HCT116 (cell line): ENCODE data around the gene LCP1. TPM values are rescaled to one million over a fixed set of nuclear protein-coding genes. Genes with fewer than 3 reads are reported as not detected.

ENCODE experiments used
- ATAC-seq: fragments of 200-7000 bp; cut with Tn5 transposase; 2 replicates; pipeline ENCODE4 v1.9.1; 2020; ENCODE audit warnings: mild to moderate bottlenecking, moderate library complexity
- BruUV-seq: library from RNA; stranded (reverse); fragments of 400-500 nt; replicated peaks from 2 replicates; lab custom pipeline; 2021; lab: Mats Ljungman, UMichigan
- CTCF ChIA-PET: fragments of 300-600 bp; sonication (Branson Sonifier 250); formaldehyde crosslinking; loops from one replicate; lab custom pipeline; 2021; ENCODE audit warnings: antibody characterized with exemption; lab: Charles Lee
- POLR2A ChIA-PET: fragments of 300-600, 350-600 bp; sonication (Branson Sonifier 250); formaldehyde crosslinking; loops from one replicate; lab custom pipeline; 2021; ENCODE audit warnings: antibody characterized with exemption; lab: Charles Lee
- RAD21 ChIA-PET, 2 experiments: fragments of 300-600 bp; sonication (Branson Sonifier 250); formaldehyde crosslinking; loops; one replicate each; lab custom pipeline; 2023; ENCODE audit warnings: low total read pairs in 2 of 2; ENCODE audit not compliant: uncharacterized antibody in 2 of 2, unreplicated experiment in 2 of 2, low non-redundant PET in 1 of 2; lab: Charles Lee
- DNase-seq: peaks from one replicate; pipeline ENCODE4 v3.0.0-alpha.2; 2010; ENCODE audit warnings: low read depth, low spot score
- H2AFZ ChIP-seq: fragments of 200-600 bp; shearing (Covaris generic), sonication (generic); 2 replicates; pipeline ENCODE4 v1.6.1; 2017; ENCODE audit warnings: low read depth, mixed run types, mixed read lengths, antibody characterized with exemption, low read length; ENCODE audit not compliant: poor library complexity, severe bottlenecking
- H3K27ac ChIP-seq: 2 replicates; pipeline ENCODE4 v1.5.1; 2012; ENCODE audit warnings: low read depth, low read length
- H3K27me3 ChIP-seq: fragments of 200-600 bp; sonication (generic); 2 replicates; pipeline ENCODE4 v1.6.1; 2016; ENCODE audit warnings: mixed run types, low read length, mixed read lengths; ENCODE audit not compliant: insufficient read depth
- H3K36me3 ChIP-seq, 2 experiments: fragments of 200-500 bp in 1 of 2; fragments of 200-600 bp in 1 of 2; sonication (Bioruptor generic) in 1 of 2; sonication (generic) in 1 of 2; 2 replicates each; pipeline versions ENCODE4 v1.5.1 to v1.6.1; 2014 to 2016; ENCODE audit warnings: low read length in 2 of 2, inconsistent platforms in 1 of 2, mixed read lengths in 1 of 2, mixed run types in 1 of 2; ENCODE audit not compliant: insufficient read depth in 2 of 2, control insufficient read depth in 1 of 2
- H3K4me1 ChIP-seq, 2 experiments: fragments of 200-600 bp in 1 of 2; sonication (generic) in 1 of 2; 2 replicates each; pipeline versions ENCODE4 v1.5.1 to v1.6.1; 2012 to 2017; ENCODE audit warnings: low read length in 2 of 2, inconsistent platforms in 1 of 2, mild to moderate bottlenecking in 1 of 2, mixed read lengths in 1 of 2, mixed run types in 1 of 2, moderate library complexity in 1 of 2; ENCODE audit not compliant: insufficient read depth in 2 of 2, control insufficient read depth in 1 of 2
- H3K4me2 ChIP-seq: fragments of 200-600 bp; sonication (generic); 2 replicates; pipeline ENCODE4 v1.6.1; 2017; ENCODE audit warnings: mixed run types, low read length, mixed read lengths
- H3K4me3 ChIP-seq, 2 experiments: fragments of 200-600 bp in 1 of 2; sonication (generic) in 1 of 2; replicated peaks in 1 of 2; 2 replicates each; pipeline ENCODE4 v1.5.1; 2011 to 2016; ENCODE audit warnings: low read length in 2 of 2, control low read depth in 1 of 2, low read depth in 1 of 2, mild to moderate bottlenecking in 1 of 2, mixed read lengths in 1 of 2, mixed run types in 1 of 2
- H3K79me2 ChIP-seq: fragments of 200-600 bp; sonication (generic); 2 replicates; pipeline ENCODE4 v1.6.1; 2017; ENCODE audit warnings: mild to moderate bottlenecking, mixed run types, low read length, moderate library complexity, mixed read lengths; ENCODE audit not compliant: insufficient read depth
- H3K9ac ChIP-seq: fragments of 200-600 bp; sonication (generic); 2 replicates; pipeline ENCODE4 v1.6.1; 2016; ENCODE audit warnings: low read length, mixed read lengths
- H3K9me2 ChIP-seq: fragments of 200-600 bp; sonication (generic), shearing (Covaris generic); 2 replicates; pipeline ENCODE4 v1.6.1; 2017; ENCODE audit warnings: mixed run types, mild to moderate bottlenecking, moderate library complexity; ENCODE audit not compliant: insufficient read depth
- H3K9me3 ChIP-seq, 2 experiments: fragments of 200-500 bp in 1 of 2; fragments of 200-600 bp in 1 of 2; sonication (Bioruptor generic) in 1 of 2; sonication (generic) in 1 of 2; 2 replicates each; pipeline ENCODE4 v1.6.1; 2014 to 2017; ENCODE audit warnings: low read length in 2 of 2, mixed read lengths in 2 of 2, inconsistent platforms in 1 of 2, low read depth in 1 of 2, mild to moderate bottlenecking in 1 of 2, mixed run types in 1 of 2, moderate library complexity in 1 of 2; ENCODE audit not compliant: control insufficient read depth in 1 of 2, insufficient read depth in 1 of 2
- H4K20me1 ChIP-seq: fragments of 200-600 bp; sonication (generic), shearing (Covaris generic); 2 replicates; pipeline ENCODE4 v1.6.1; 2017; ENCODE audit warnings: mixed run types, mild to moderate bottlenecking, moderate library complexity; ENCODE audit not compliant: insufficient read depth
- ATF3 ChIP-seq: IDR thresholded peaks from 2 replicates; pipeline ENCODE4 v1.6.1; 2012
- CTCF ChIP-seq, 3 experiments: fragments of 200-600 bp in 1 of 3; sonication (generic) in 1 of 3; IDR thresholded peaks in 2 of 3; conservative IDR thresholded peaks in 1 of 3; 2 replicates each; pipeline ENCODE4 v1.5.1; 2012 to 2017; ENCODE audit warnings: low read depth in 2 of 3, low read length in 2 of 3, antibody characterized with exemption in 1 of 3, borderline replicate concordance in 1 of 3, control low read depth in 1 of 3, mild to moderate bottlenecking in 1 of 3, mixed read lengths in 1 of 3, mixed run types in 1 of 3, moderate library complexity in 1 of 3; ENCODE audit not compliant: insufficient read depth in 1 of 3
- EGR1 ChIP-seq: IDR thresholded peaks from 2 replicates; pipeline ENCODE4 v1.6.1; 2012; ENCODE audit warnings: low read depth
- ELF1 ChIP-seq: IDR thresholded peaks from 2 replicates; pipeline ENCODE4 v1.6.1; 2012; ENCODE audit warnings: low read depth, borderline replicate concordance
- FOSL1 ChIP-seq: IDR thresholded peaks from 2 replicates; pipeline ENCODE4 v1.6.1; 2012; ENCODE audit warnings: low read depth
- JUND ChIP-seq: IDR thresholded peaks from 2 replicates; pipeline ENCODE4 v1.6.1; 2012
- POLR2AphosphoS5 ChIP-seq: IDR thresholded peaks from 2 replicates; pipeline ENCODE4 v1.6.1; 2011; ENCODE audit warnings: mild to moderate bottlenecking, low read depth, low read length, moderate library complexity
- SP1 ChIP-seq: IDR thresholded peaks from 2 replicates; pipeline ENCODE4 v1.6.1; 2012; ENCODE audit warnings: low read depth
- ZBTB33 ChIP-seq: IDR thresholded peaks from 2 replicates; pipeline ENCODE4 v1.6.1; 2011; ENCODE audit warnings: mild to moderate bottlenecking, low read length, moderate library complexity; ENCODE audit not compliant: insufficient replicate concordance; ENCODE audit errors: extremely low read depth
- ZFX ChIP-seq: fragments of 450-650 bp; IDR thresholded peaks from 2 replicates; pipeline ENCODE4 v1.6.1; 2017
- ZNF274 ChIP-seq: fragments of 200-500 bp; sonication (Bioruptor generic); IDR thresholded peaks from 2 replicates; pipeline ENCODE4 v1.6.1; 2014; ENCODE audit warnings: mild to moderate bottlenecking, low read depth, low read length, inconsistent platforms
- intact Hi-C: fragments of 100-400 bp; cut with micrococcal nuclease; formaldehyde crosslinking; loops from 2 replicates; pipeline ENCODE4 v1.10.0; 2022
- total RNA-seq: library from RNA; stranded (reverse); gene quantifications from one replicate; pipeline ENCODE4 v1.2.1, GENCODE V29; 2021; ENCODE audit not compliant: unreplicated experiment

LCP1 gene
- total RNA-seq, 1 experiment from 2014 or later = 2.2 TPM

DNA sequence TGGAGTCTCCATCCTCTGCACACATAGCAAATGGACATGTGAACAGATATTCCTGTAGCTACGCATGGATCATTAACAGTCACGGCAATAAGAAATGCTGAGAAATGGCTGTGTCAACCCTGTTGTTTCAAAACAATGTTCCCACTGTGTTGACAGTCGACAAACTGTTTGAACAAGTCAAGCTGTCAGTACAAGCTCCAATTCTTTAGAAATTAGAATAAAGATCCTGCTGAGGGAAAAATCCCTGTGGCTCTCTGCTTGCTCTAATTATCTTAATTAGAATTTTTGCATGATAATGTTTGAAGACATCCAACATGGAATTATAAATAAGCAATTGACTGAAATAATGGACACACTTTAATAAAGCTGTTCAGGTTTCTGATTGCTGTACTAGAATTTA is 39.2 kb downstream of the LCP1 start:
- ChIA-PET RAD21 (no interaction called here), CTCF (interaction anchor here (1.6 to 2.2 kb wide), 2 partner anchors 17 kb away, joined by 8 to 9 read pairs; no protein-coding TSS in a partner anchor), POLR2A (no interaction called here)
- Histone ChIP-seq H3K9me2 (no peaks in the 10 kb centered on the region), H3K27ac (no peak overlapping the region), H3K36me3 (no peaks in the 10 kb centered on the region), H3K4me3 (no peak overlapping the region), H3K4me2 (no peak overlapping the region), H3K79me2 (no peaks in the 10 kb centered on the region), H2AFZ (no peak overlapping the region), H3K9me3 (no peaks in the 10 kb centered on the region), H3K9ac (no peak overlapping the region), H4K20me1 (no peaks in the 10 kb centered on the region), H3K4me1 (no peaks in the 10 kb centered on the region), H3K27me3 (peaks cover 2% of the 10 kb centered on the region; the same call in 1 of the 2 replicates)
- ATAC-seq (no peak), DNase-seq (no peak)
- BruUV-seq = no TSS peak
- intact Hi-C loops = no loop called here
- TF ChIP-seq ZNF274 = no peak
- no peak for TF ChIP-seq SP1
- TF ChIP-seq ATF3 = no peak
- no peak for TF ChIP-seq ELF1
- no peak for TF ChIP-seq FOSL1
- TF ChIP-seq CTCF (IDR thresholded peaks at IDR 0.05 in 2 of 3, conservative IDR thresholded peaks at IDR 0.05 in 1 of 3; ENCODE audit: borderline replicate concordance in 1 of 3, insufficient read depth in 1 of 3, low read depth in 2 of 3, low read length in 2 of 3) = no peak
- TF ChIP-seq ZFX = no peak
- TF ChIP-seq POLR2AphosphoS5 = no peak
- no peak for TF ChIP-seq ZBTB33
- TF ChIP-seq JUND = no peak
- TF ChIP-seq EGR1 = no peak
